Gastroesophageal sphincter (tissue), 3 donors: ENCODE results near the gene TEX13B.

Source experiments
- CTCF ChIP-seq, 4 experiments: fragments of 200-600 bp in 2 of 4; fragments of 450-650 bp in 2 of 4; sonication (generic) in 1 of 4; IDR thresholded peaks; one replicate each; pipeline ENCODE4 v1.5.1; 2017 to 2019; ENCODE audit warnings: antibody characterized with exemption in 4 of 4, mild to moderate bottlenecking in 2 of 4, moderate library complexity in 2 of 4
- EP300 ChIP-seq: sonication (generic); formaldehyde crosslinking; IDR thresholded peaks from one replicate; pipeline ENCODE4 v1.6.1; 2017; ENCODE audit warnings: antibody characterized with exemption, mild to moderate bottlenecking
- POLR2A ChIP-seq, 2 donors: fragments of 450-650 bp; IDR thresholded peaks; one replicate each; pipeline ENCODE4 v1.6.1; 2017; ENCODE audit warnings: antibody characterized with exemption in 2 of 2, mild to moderate bottlenecking in 2 of 2, moderate library complexity in 1 of 2
- POLR2AphosphoS5 ChIP-seq: sonication (generic); formaldehyde crosslinking; IDR thresholded peaks from one replicate; pipeline ENCODE4 v1.6.1; 2017; ENCODE audit warnings: antibody characterized with exemption

- TF ChIP-seq POLR2A (IDR thresholded peaks at IDR 0.05) = no peak
- TF ChIP-seq CTCF (IDR thresholded peaks at IDR 0.05) = no peak
- no peak for TF ChIP-seq EP300
- no peak for TF ChIP-seq POLR2AphosphoS5
Measured at GRCh38 chrX:107996124-107996523, 14.0 kb upstream of the TEX13B start.
